Glomerular visceral epithelial cell (primary cell): ENCODE data around the gene CFAP45.
A peak's percentile ranks its signal among the peaks of the same experiment; 100 is the strongest.

Experiments
- DNase-seq: peaks from one replicate; pipeline ENCODE4 v3.0.0-alpha.2; 2016; ENCODE audit errors: extremely low spot score

CFAP45 gene

GRCh38 chr1:159853417-159854115 is 46.4 kb downstream of the CFAP45 start:
- DNase-seq = peak; percentile 37

- DNase-seq = no peak
Measured at GRCh38 chr1:159851407-159851806, 48.6 kb downstream of the CFAP45 start.

- no peak for DNase-seq
Measured at GRCh38 chr1:159849626-159850366, 50.2 kb downstream of the CFAP45 start.

- peak; percentile 69 for DNase-seq
Measured at GRCh38 chr1:159848326-159848725, 51.6 kb downstream of the CFAP45 start.

- no peak for DNase-seq
Measured at GRCh38 chr1:159847231-159847630, 52.7 kb downstream of the CFAP45 start.

- peak; percentile 50 for DNase-seq
Measured at GRCh38 chr1:159845751-159846629, 54.0 kb downstream of the CFAP45 start.

- peak; percentile 51 for DNase-seq
Measured at GRCh38 chr1:159843459-159843858, 56.5 kb downstream of the CFAP45 start.

- no peak for DNase-seq
Measured at GRCh38 chr1:159841749-159842148, 58.2 kb downstream of the CFAP45 start.

GRCh38 chr1:159839116-159839849 is 60.7 kb downstream of the CFAP45 start:
- DNase-seq = no peak

- peak; percentile 65 for DNase-seq
Measured at GRCh38 chr1:159838715-159839114, 61.2 kb downstream of the CFAP45 start.

- DNase-seq = no peak
Measured at GRCh38 chr1:159835862-159836525, 64.0 kb downstream of the CFAP45 start.

- no peak for DNase-seq
Measured at GRCh38 chr1:159835356-159835755, 64.6 kb downstream of the CFAP45 start.

GRCh38 chr1:159832309-159832708 is 67.7 kb downstream of the CFAP45 start:
- no peak for DNase-seq

- no peak for DNase-seq
Measured at GRCh38 chr1:159831412-159832141, 68.4 kb downstream of the CFAP45 start.

- no peak for DNase-seq
Measured at GRCh38 chr1:159830722-159831121, 69.2 kb downstream of the CFAP45 start.

GRCh38 chr1:159829822-159830465 is 70.0 kb downstream of the CFAP45 start:
- peak; percentile 62 for DNase-seq

GRCh38 chr1:159829273-159829634 is 70.7 kb downstream of the CFAP45 start:
- no peak for DNase-seq

GRCh38 chr1:159828581-159829272 is 71.2 kb downstream of the CFAP45 start:
- DNase-seq = no peak

GRCh38 chr1:159828176-159828575 is 71.8 kb downstream of the CFAP45 start:
- DNase-seq = peak; percentile 80
